ENCODE data around the gene ALG9. TPM values are rescaled to one million over a fixed set of nuclear protein-coding genes. Genes with fewer than 3 reads are reported as not detected.
"Not testable (repeated sequence)": the region's sequence is repeated elsewhere in the genome, so short reads cannot be mapped to it uniquely, and the experiment has no call there.

Gene ALG9
- total RNA-seq, 5 donors from 2014 or later (not counting 1 experiment from before 2014, with no cell fraction given) = 20.0 to 25.6 (median 24.0) TPM

GRCh38 chr11:111792314-111792713, 79.1 kb downstream of the ALG9 start:
- Mint-ChIP-seq H3K9me3 (peaks cover 0 to 4% (median 3%) of the 10 kb centered on the region in 3 donors), H3K27me3 (no peaks in the 10 kb centered on the region), H3K27ac (no peak overlapping the region), H3K36me3 (peaks cover 19% of the 10 kb centered on the region), H3K4me1 (no peaks in the 10 kb centered on the region), H3K4me3 (no peak overlapping the region)
- CTCF ChIA-PET = interaction anchor here in 1 of 2 donors (0.6 kb wide), 1 partner anchor 19 kb away, joined by 3 read pairs; no protein-coding TSS in a partner anchor
- Histone ChIP-seq H3K27me3 (replicated peaks in 1 of 2; ENCODE audit: control insufficient read depth in 2 of 2, extremely low read depth in 1 of 2, insufficient read depth in 2 of 2, low read length in 1 of 2) (no peaks in the 10 kb centered on the region), H3K4me3 (ENCODE audit: control insufficient read depth in 1 of 2, extremely low read depth in 1 of 2, low read length in 1 of 2) (no peak overlapping the region), H3K4me1 (ENCODE audit: control insufficient read depth in 1 of 2, extremely low read depth in 1 of 2, insufficient read depth in 2 of 2, low read length in 2 of 2) (no peaks in the 10 kb centered on the region), H3K9me3 (no peaks in the 10 kb centered on the region), H3K27ac (ENCODE audit: low read length) (no peak overlapping the region), H3K36me3 (ENCODE audit: control insufficient read depth in 2 of 2, extremely low read depth in 1 of 2, insufficient read depth in 1 of 2, low read length in 1 of 2) (peaks cover under 1 to 5% of the 10 kb centered on the region in 2 donors)
- 100% methylated on average over 1 of the region's 1 CpG for WGBS (ENCODE audit: insufficient coverage)
- POLR2A ChIA-PET = no interaction called here
- ATAC-seq (replicated peaks in 1 of 4) (no peak), DNase-seq (no peak)

GRCh38 chr11:111788464-111788863, 82.9 kb downstream of the ALG9 start:
- Histone ChIP-seq H3K36me3 (ENCODE audit: control insufficient read depth in 2 of 2, extremely low read depth in 1 of 2, insufficient read depth in 1 of 2, low read length in 1 of 2) (peaks cover 5 to 15% of the 10 kb centered on the region in 2 donors), H3K4me1 (ENCODE audit: control insufficient read depth in 1 of 2, extremely low read depth in 1 of 2, insufficient read depth in 2 of 2, low read length in 2 of 2) (no peaks in the 10 kb centered on the region), H3K27me3 (replicated peaks in 1 of 2; ENCODE audit: control insufficient read depth in 2 of 2, extremely low read depth in 1 of 2, insufficient read depth in 2 of 2, low read length in 1 of 2) (no peaks in the 10 kb centered on the region), H3K4me3 (ENCODE audit: control insufficient read depth in 1 of 2, extremely low read depth in 1 of 2, low read length in 1 of 2) (no peak overlapping the region), H3K9me3 (no peaks in the 10 kb centered on the region), H3K27ac (ENCODE audit: low read length) (no peak overlapping the region)
- no peak overlapping the region for H3K4me3 Mint-ChIP-seq
- no peak overlapping the region for H3K27ac Mint-ChIP-seq
- H3K4me1 Mint-ChIP-seq = no peaks in the 10 kb centered on the region
- H3K36me3 Mint-ChIP-seq = peaks cover 21% of the 10 kb centered on the region
- ATAC-seq (replicated peaks in 1 of 4) = no peak
- H3K9me3 Mint-ChIP-seq = no peaks in the 10 kb centered on the region
- ChIA-PET POLR2A (no interaction called here), CTCF (interaction anchor here in 1 of 2 donors (0.7 to 1.0 kb wide), 2 partner anchors 9 to 17 kb away, joined by 4 to 5 read pairs; no protein-coding TSS in a partner anchor)
- DNase-seq = no peak
- WGBS (ENCODE audit: insufficient coverage) = 67% methylated on average over 1 of the region's 2 CpGs
- H3K27me3 Mint-ChIP-seq = no peaks in the 10 kb centered on the region

DNA sequence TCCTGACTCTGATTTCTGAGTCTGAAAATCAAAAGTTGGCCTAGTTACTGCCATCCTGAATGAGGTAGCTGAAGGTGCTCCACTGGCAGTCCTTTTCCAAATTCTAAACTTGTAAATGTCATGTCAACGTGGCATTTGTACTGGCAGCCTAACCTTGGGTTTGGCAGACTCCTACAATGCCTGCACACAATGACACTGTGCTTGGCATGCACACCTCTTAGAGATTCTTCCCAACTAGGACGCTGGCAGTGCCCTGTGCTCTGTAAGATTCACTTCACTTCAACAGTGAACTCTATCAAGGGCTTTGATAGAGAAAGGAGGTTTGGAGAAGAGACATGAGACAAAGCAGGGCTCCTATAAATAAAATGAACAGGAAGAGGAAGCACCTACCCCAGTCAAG, 83.3 kb downstream of the ALG9 start:
- Mint-ChIP-seq H3K9me3 (no peaks in the 10 kb centered on the region), H3K4me1 (no peaks in the 10 kb centered on the region), H3K36me3 (peaks cover 21% of the 10 kb centered on the region), H3K27me3 (no peaks in the 10 kb centered on the region), H3K27ac (no peak overlapping the region), H3K4me3 (no peak overlapping the region)
- Histone ChIP-seq H3K27ac (ENCODE audit: low read length) (no peak overlapping the region), H3K36me3 (ENCODE audit: control insufficient read depth in 2 of 2, extremely low read depth in 1 of 2, insufficient read depth in 1 of 2, low read length in 1 of 2) (peaks cover 5 to 15% of the 10 kb centered on the region in 2 donors), H3K9me3 (no peaks in the 10 kb centered on the region), H3K4me3 (ENCODE audit: control insufficient read depth in 1 of 2, extremely low read depth in 1 of 2, low read length in 1 of 2) (no peak overlapping the region), H3K4me1 (ENCODE audit: control insufficient read depth in 1 of 2, extremely low read depth in 1 of 2, insufficient read depth in 2 of 2, low read length in 2 of 2) (no peaks in the 10 kb centered on the region), H3K27me3 (replicated peaks in 1 of 2; ENCODE audit: control insufficient read depth in 2 of 2, extremely low read depth in 1 of 2, insufficient read depth in 2 of 2, low read length in 1 of 2) (no peaks in the 10 kb centered on the region)
- 89% methylated on average over 1 of the region's 2 CpGs for WGBS (ENCODE audit: insufficient coverage)
- ChIA-PET POLR2A (no interaction called here), CTCF (interaction anchor here in 1 of 2 donors (1.0 kb wide), 1 partner anchor 17 kb away, joined by 5 read pairs; no protein-coding TSS in a partner anchor)
- no peak for ATAC-seq (replicated peaks in 1 of 4)
- no peak for DNase-seq

GRCh38 chr11:111785886-111786412, 85.4 kb downstream of the ALG9 start:
- POLR2A ChIA-PET = no interaction called here
- peaks cover 17% of the 10 kb centered on the region for H3K36me3 Mint-ChIP-seq
- H3K27me3 Mint-ChIP-seq = no peaks in the 10 kb centered on the region
- no peak for DNase-seq
- no peak overlapping the region for H3K4me3 ChIP-seq (ENCODE audit: control insufficient read depth in 1 of 2, extremely low read depth in 1 of 2, low read length in 1 of 2)
- H3K27ac Mint-ChIP-seq = peak overlapping the region in 1 of 2 donors; percentile 5
- no peak for ATAC-seq (replicated peaks in 1 of 4)
- no peaks in the 10 kb centered on the region for H3K27me3 ChIP-seq (replicated peaks in 1 of 2; ENCODE audit: control insufficient read depth in 2 of 2, extremely low read depth in 1 of 2, insufficient read depth in 2 of 2, low read length in 1 of 2)
- WGBS (ENCODE audit: insufficient coverage) = 100% methylated on average over 1 of the region's 2 CpGs
- H3K9me3 Mint-ChIP-seq = no peaks in the 10 kb centered on the region
- H3K36me3 ChIP-seq (ENCODE audit: control insufficient read depth in 2 of 2, extremely low read depth in 1 of 2, insufficient read depth in 1 of 2, low read length in 1 of 2) = peaks cover 0 to 15% of the 10 kb centered on the region in 2 donors
- no peaks in the 10 kb centered on the region for H3K4me1 ChIP-seq (ENCODE audit: control insufficient read depth in 1 of 2, extremely low read depth in 1 of 2, insufficient read depth in 2 of 2, low read length in 2 of 2)
- CTCF ChIA-PET = interaction anchor here in 1 of 2 donors (0.6 kb wide), 1 partner anchor 92 kb away, joined by 9 read pairs; no protein-coding TSS in a partner anchor
- no peak overlapping the region for H3K27ac ChIP-seq (ENCODE audit: low read length)
- no peaks in the 10 kb centered on the region for H3K4me1 Mint-ChIP-seq
- H3K9me3 ChIP-seq = no peaks in the 10 kb centered on the region
- H3K4me3 Mint-ChIP-seq = no peak overlapping the region

DNA sequence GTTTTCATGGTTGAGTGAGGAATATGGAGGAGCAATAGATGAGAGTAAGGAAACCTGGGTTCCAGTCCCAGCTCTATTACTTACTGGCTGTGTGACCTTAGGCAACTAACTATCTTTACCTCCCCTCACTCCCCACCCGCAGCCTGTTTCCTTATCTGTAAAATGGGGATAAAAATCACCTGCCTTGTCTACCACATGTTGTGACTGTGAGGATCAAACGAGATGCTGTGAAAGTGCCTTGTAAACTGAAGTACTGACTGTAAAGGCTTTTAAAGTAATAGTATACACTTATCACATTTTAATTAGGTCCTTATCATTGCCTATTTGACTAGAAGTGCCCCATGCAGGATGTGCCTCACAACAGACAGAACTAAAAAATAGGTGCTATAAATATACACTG, 86.3 kb downstream of the ALG9 start:
- H3K36me3 ChIP-seq (ENCODE audit: control insufficient read depth in 2 of 2, extremely low read depth in 1 of 2, insufficient read depth in 1 of 2, low read length in 1 of 2) = peaks cover 0 to 15% of the 10 kb centered on the region in 2 donors
- no peaks in the 10 kb centered on the region for H3K27me3 ChIP-seq (replicated peaks in 1 of 2; ENCODE audit: control insufficient read depth in 2 of 2, extremely low read depth in 1 of 2, insufficient read depth in 2 of 2, low read length in 1 of 2)
- ChIA-PET POLR2A (no interaction called here), CTCF (no interaction called here)
- Mint-ChIP-seq H3K4me3 (no peak overlapping the region), H3K27me3 (no peaks in the 10 kb centered on the region), H3K9me3 (no peaks in the 10 kb centered on the region), H3K27ac (no peak overlapping the region), H3K4me1 (no peaks in the 10 kb centered on the region), H3K36me3 (peaks cover 17% of the 10 kb centered on the region)
- H3K27ac ChIP-seq (ENCODE audit: low read length) = no peak overlapping the region
- no peak overlapping the region for H3K4me3 ChIP-seq (ENCODE audit: control insufficient read depth in 1 of 2, extremely low read depth in 1 of 2, low read length in 1 of 2)
- ATAC-seq (replicated peaks in 1 of 4) = no peak
- DNase-seq = no peak
- WGBS (ENCODE audit: insufficient coverage) = no CpG with 5 or more reads among the region's 2 CpGs
- H3K9me3 ChIP-seq = no peaks in the 10 kb centered on the region
- no peaks in the 10 kb centered on the region for H3K4me1 ChIP-seq (ENCODE audit: control insufficient read depth in 1 of 2, extremely low read depth in 1 of 2, insufficient read depth in 2 of 2, low read length in 2 of 2)

- DNase-seq; H3K27ac ChIP-seq (ENCODE audit: low read length); CTCF ChIA-PET; H3K9me3 Mint-ChIP-seq; H3K4me3 Mint-ChIP-seq; H3K4me3 ChIP-seq (ENCODE audit: control insufficient read depth in 1 of 2, extremely low read depth in 1 of 2, low read length in 1 of 2); H3K27me3 ChIP-seq (replicated peaks in 1 of 2; ENCODE audit: control insufficient read depth in 2 of 2, extremely low read depth in 1 of 2, insufficient read depth in 2 of 2, low read length in 1 of 2); H3K27ac Mint-ChIP-seq; H3K4me1 ChIP-seq (ENCODE audit: control insufficient read depth in 1 of 2, extremely low read depth in 1 of 2, insufficient read depth in 2 of 2, low read length in 2 of 2); H3K4me1 Mint-ChIP-seq; H3K9me3 ChIP-seq; ATAC-seq (replicated peaks in 1 of 4); POLR2A ChIA-PET; H3K27me3 Mint-ChIP-seq: not testable (repeated sequence)
- H3K36me3 Mint-ChIP-seq = peaks cover 17% of the 10 kb centered on the region
- H3K36me3 ChIP-seq (ENCODE audit: control insufficient read depth in 2 of 2, extremely low read depth in 1 of 2, insufficient read depth in 1 of 2, low read length in 1 of 2) = peaks cover 0 to 15% of the 10 kb centered on the region in 2 donors
- 100% methylated on average over 3 of the region's 10 CpGs for WGBS (ENCODE audit: insufficient coverage)
Observed at GRCh38 chr11:111784311-111784710, 87.1 kb downstream of the ALG9 start.
